Muscle of arm (tissue), 12 donors: ENCODE results near the gene CACNA1C. TPM values are rescaled to one million over a fixed set of nuclear protein-coding genes. Genes with fewer than 3 reads are reported as not detected.

Source experiments
- DNase-seq: peaks from one replicate; pipeline ENCODE4 v3.0.0-alpha.2; 2013
- polyA plus RNA-seq, 12 donors: library from polyadenylated mRNA; unstranded; fragments of 120-200 nt; gene quantifications; one replicate each; pipeline ENCODE4 v1.2.1, GENCODE V29; 2013; ENCODE audit not compliant: insufficient read length in 12 of 12

CACNA1C gene
- polyA plus RNA-seq, 12 donors = 2.3 to 6.7 (median 3.2) TPM; not detected in 1

DNA sequence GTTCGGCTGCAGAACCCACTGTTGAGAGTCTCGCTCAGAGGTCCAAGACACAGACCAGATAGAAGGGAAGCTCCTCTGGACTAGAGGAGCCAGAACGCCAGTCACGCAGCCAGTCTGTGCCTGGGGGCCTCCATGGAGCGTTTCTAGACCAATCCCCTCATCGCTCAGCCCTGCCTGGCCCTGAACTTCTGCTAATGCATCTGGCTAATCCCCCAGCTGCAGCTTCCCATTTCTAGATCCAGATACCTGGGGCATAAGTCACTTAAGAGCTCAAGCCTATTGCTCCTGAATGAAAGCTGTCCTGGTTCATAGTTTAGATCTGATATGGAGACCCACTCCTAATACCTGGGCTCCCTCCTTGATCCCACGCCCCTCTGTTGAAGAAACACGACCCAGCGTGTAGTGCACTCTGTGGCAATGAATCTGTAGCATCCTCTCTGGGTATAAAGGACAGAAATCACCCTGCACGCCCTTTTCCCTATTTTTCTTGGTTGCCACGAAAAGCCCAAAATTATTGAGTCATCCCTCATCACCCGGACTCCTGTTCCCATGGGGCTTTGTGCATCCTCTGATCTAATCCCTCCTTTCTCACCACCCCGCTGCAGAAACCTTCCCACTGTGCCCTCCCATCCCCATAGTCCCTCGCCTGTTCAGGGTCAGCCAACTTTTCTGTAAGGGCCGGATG lies 400.4 kb downstream of the CACNA1C start:
- no peak for DNase-seq

DNA sequence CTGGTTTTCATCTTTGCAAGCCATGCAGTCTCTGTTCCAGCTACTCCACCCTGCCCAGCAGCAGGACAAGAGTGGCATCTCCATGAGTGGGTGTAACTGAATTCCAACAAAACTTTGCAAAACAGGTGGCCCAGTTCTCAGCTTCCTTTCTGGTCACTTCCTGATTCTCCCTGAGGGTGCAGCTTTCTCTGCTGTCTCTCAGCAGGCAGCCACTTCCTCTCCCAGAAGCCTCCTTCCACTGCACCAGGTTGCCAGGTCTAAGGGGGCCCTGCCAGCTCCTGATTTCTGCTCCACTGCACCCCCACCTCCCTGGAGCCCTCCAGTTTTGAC lies 400.9 kb downstream of the CACNA1C start:
- no peak for DNase-seq

DNA sequence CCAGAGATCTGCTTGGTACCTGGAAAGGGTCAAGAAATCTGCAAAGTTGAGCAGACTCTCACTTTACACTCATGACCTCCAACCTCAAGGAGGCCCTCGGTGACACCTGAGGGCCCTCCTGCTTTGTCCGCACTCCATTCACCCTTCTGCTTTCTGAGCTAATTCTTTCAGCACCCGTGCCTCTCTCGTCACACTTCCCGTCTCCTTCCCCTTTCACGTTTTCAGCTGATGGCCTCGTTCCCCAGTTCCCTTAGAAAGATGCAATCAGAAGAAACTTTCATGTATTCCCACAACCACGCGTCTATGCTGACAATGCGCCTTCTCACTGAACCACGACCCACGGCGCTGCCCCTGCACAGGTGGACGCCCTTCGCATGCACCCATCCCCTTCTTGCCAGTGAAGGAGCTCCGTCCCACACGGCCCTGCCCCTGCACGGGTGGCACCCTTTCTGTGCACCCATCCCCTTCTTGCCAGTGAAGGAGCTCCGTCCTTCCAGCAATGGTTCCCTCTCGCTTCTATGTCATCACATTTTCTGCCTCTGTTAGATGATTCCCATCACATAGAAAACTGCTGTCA lies 401.9 kb downstream of the CACNA1C start:
- DNase-seq = no peak

DNA sequence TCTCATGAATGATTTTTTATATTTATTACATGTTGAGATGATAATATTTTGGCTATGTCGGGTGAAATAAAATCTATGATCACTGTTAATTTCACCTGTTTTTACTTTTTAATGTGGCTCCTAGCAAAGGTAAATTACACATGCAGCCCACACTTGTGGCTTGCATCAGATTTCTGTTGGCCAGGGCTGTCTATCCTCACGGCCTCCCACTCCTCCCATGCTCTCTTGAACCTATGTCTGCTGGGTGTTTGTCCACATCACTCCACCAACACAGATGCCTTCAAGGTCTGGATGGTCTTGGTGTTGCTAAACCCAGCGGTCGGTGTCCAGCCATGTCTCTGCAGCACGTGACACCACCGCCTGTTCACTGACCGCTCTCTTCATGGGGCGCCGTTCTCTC lies 402.6 kb downstream of the CACNA1C start:
- DNase-seq = no peak

DNA sequence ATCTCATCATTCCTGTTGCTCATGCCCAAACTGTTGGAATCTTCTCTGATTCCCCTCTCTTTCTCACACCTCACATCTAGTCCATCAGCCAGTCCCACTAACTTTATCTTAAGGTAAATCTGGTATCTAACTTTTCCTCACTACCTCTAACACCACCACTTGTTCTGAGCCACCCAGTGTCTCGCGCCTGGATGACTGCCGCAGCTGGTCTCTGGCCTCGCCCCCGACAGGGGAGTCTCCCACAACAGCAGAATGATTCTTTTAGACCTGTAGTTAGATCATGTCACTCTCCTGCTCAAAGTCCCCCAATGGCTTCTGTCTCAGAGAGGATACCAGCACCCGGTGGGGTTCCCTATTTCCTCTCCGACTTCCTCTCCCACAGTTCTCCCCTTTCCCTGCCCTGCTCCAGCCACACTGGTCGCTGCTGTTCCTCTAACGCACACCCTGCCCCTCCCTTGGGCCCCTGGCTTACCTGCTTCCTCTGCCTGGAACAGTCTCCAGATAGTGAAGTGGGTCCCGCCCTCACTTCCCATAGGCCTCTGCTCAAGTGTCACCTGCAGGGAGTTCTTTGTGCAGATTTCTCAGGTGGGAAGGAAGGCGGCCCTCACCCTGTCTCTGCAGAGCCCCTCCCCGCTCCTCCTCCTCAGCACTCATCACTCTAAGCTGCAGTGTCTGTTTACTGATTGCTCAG lies 403.5 kb downstream of the CACNA1C start:
- no peak for DNase-seq

DNA sequence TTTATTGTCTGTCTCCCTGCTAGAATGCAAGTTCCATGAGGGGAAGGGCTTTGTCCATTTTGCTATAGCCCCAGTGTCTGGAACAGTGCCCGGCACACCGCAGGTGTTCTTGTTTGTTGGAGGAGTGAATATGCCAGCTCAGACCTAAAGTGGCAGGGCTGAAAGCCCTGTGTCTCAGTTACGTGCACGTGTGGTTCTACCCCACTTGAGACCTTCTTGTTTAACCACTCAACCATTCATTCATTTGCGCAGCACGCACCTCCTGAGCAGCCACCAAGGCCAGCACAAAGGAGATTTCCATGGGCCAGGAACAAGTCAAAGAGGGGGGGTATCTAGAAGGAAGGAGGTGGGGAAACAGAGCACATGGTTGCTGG lies 404.0 kb downstream of the CACNA1C start:
- no peak for DNase-seq

DNA sequence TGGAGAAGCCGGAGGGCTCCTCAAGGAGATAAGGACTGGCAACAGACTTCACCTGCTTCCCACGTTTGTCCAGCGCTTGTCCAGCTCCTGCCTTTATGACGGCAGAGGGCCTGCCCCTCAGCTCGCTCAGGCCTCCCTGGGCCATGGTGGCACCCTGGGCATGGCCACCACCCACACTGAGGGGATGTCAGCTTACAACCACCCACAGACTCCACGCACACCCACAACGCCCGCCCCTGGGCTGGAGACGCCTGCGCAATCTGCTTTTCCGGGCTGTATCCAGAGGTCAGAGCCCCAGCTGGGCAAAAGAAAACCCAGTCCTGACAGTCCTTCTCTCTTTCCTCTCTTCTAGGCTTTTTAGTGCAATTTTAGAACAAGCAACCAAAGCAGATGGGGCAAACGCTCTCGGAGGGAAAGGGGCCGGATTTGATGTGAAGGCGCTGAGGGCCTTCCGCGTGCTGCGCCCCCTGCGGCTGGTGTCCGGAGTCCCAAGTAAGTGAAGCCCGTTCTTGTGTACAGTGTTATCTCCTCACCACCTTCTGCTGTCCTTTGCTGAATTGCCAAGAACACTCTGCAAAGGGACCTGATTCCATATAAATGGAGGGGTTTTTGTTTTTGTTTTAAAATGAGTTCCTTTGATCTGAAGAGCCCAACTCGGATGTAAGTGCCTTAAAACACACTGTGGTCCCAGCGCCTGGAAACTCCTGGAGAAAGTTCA lies 404.6 kb downstream of the CACNA1C start:
- no peak for DNase-seq

DNA sequence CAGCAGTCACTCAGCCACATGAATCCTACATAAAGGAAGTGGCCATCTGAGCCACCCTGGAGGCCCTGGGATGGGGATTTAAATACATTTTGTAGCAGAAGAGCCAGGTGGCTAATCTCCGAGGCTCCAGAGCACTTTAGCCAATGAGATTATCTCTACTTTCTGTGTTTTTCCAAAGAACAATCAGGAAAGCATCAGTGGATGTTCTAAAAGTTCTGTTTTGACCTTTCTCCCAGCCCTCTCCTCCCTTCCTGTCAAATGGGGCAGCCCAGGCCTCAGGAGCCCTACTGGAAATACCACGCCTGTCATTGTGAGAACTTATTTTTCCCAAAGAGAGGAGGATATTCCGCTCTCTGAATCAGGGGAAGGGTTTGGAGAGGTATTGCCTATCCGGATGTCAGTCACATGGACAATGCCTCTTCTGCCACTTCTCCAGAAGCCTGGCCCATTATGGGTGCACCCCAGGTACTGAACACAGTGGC lies 405.2 kb downstream of the CACNA1C start:
- DNase-seq = no peak

DNA sequence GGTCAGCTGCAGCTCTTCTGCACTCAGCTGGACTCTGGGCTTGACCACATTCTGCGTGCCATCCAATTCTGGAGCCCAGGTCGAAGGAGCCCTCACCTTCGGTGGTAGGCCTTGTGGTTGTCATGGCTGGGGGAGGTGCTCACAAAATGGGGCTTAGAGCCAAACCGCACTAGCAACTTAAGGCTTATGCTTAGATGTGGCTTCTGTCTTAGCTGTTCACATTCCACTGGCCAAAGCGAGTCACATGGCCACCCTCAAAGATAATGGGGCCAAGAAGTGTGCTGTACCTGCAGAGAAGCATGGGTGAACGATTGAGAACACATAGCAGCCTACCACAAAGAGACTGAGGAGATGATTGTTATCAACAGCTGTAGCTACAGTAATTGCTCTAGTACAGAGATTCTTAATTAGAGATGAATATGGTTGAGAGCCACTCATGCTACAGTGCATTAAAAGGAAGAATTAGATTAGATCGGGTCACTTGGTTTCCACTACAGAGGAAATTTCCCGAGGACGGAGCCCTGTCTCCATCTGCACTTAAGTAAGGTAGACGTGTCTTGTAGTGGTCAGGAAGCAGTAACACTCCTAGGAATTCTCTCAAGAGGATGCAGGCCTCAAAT lies 407.4 kb downstream of the CACNA1C start:
- DNase-seq = no peak

DNA sequence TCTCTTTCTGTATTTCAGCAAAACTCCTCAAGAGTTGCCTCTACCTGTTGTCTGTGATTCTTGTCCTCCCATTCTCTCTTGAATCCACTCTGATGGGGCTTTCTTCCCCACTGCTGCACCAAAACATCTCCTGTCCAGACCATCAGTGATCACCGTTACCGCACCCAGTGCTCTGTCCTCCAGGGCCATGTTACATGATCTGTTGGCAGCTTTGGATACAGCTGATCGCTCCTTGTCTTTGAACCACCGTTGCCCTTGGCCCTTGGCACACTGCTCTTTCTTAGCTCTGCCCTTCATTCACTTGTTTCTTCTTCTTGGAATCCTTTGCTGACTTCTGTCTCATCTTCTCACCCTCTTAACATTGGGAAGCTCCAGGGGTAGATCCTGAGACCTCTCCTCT lies 408.3 kb downstream of the CACNA1C start:
- DNase-seq = no peak

DNA sequence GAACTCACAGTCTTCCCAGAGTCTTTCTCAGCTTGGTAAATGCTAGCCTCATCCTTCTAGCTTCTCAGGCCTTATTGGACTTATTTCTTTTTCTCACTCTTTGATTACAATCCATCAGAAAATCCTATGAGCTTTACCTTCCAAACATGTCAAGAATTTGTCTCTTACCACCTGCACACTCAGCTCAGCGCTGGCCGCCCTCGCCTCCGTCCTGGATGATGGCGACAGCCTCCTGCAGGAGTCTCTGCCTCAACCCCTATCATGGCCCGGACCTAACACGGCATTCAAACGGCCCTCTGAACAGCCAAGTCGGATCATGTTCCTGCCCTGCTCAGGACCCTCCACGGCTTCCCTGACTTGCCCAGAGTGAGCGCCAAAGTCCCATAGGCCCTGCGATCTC lies 408.9 kb downstream of the CACNA1C start:
- no peak for DNase-seq

DNA sequence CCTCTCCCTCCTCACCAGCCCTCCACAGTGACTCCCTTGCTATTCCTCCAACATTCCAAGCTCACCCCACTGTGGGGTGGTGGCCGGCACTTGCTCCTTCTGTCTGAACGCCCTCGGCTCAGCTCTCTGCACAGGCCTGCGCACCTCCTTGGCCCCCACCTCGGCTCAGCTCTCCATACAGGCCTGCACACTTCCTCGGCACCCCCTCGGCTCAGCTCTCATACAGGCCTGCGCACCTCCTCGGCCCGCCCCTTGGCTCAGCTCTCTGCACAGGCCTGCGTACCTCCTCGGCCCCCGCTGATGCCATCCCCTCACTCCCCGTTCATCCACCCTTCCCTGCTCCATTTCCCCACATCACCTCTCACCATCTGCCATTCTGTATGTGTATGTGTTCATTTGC lies 409.3 kb downstream of the CACNA1C start:
- no peak for DNase-seq

DNA sequence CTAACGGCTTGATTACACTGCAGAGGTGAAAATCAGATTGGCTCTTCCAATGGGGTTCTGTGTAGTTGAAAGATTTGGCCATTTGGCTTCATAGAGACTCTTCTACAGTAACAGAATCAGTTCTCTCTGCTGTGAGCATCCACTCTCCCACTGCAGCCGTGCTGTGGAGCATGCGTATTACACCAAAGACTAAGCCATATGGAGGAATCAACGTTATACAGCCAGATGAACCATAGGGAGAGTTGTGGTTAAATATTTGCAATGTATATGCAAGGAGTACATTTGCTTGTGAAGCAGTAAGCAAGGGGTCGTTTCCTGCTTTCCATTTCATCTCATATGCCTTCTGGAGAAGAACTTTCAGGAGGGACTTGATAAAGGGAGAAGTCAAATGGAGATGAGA lies 410.9 kb downstream of the CACNA1C start:
- no peak for DNase-seq

DNA sequence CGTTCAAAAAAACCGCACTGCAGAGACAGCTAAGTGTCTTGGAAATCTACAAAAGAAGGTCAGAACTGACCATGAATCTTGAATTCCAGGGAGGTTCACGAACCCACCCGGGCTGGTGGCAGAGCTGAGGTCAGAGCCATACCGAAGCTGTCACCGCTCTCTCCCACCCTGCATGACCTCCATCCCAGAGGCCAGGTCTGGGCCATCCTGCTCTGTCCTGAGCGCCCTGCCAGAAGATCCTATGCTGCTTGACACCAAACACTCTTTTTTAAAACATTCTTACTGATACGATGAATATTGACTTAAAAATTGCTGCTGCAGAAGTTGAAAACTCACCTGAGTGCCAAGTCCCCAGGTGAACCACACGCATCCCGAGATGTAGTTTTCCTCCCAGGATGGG lies 412.9 kb downstream of the CACNA1C start:
- no peak for DNase-seq

DNA sequence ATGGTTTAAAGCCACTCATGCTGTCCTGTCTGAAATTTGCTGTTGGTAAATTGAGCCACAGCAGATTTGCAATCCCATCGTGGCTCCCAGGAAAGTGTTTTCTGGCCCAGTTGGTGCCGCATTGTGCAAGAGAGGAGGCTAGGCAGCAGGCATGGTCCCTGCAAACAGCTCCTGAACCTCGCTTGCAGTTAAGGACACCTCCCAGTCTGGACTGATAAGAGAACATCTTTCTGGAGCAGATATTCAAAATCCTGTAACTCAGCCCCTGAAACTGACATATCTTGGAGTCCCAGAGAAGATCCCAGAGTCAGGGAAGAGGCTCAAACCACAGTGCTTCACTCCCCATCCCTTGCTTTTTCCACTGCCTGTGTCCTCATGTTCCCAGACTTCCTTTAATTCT lies 413.4 kb downstream of the CACNA1C start:
- DNase-seq = no peak

DNA sequence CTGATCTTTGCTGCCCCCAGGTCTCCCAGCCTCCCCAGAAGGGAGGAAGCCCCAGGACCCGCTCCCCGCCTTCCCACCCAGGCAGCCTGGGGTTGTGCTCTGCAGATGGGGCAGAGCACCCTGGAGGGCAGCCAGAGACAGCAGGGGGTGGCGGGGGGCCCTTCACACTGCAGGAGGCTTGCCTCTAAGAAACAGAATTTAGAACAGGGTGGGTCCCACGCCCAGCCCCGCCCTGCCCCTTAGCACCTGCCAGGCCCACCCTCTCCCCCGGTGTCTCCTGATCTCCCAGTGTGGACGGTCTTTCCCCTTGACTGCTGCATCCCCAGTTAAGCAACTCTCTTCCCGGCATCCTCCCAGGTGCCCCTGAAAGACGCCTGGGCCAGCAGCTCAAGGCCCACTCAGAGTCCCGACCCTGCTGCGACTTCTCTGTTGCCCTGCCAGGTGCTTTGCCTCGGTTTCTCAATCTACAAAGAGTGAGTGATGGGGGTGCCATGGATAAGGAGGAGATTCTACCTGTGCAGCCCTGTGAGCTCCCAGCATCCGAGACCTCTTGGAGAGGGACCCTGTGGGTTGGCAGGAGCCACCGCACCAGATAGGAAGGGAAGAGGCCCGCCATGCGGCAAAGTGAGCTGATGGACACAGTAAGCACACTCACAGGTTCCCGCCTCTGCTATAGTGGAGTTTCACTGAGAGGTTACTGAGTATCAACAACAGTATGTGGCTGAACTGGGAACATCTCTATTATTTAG lies 414.8 kb downstream of the CACNA1C start:
- no peak for DNase-seq

DNA sequence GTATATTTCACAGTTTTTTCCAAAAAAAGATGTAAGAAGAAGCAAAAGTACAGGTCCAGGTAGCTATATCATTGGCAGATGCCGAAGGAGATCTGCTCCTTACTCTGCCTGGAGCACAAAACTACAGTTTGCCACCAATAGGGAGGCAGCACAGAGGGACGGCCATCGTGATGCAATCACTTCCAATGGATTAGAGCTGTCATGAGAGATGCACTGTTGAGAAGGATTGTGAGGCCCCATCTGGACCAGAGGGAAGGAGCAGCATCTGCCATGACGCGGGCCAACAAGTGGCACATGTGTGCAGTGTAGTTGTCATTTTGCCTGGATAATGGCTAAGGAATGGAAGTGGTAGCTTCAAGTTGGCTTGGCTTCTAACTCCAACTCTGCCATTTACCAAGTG lies 423.2 kb downstream of the CACNA1C start:
- no peak for DNase-seq

DNA sequence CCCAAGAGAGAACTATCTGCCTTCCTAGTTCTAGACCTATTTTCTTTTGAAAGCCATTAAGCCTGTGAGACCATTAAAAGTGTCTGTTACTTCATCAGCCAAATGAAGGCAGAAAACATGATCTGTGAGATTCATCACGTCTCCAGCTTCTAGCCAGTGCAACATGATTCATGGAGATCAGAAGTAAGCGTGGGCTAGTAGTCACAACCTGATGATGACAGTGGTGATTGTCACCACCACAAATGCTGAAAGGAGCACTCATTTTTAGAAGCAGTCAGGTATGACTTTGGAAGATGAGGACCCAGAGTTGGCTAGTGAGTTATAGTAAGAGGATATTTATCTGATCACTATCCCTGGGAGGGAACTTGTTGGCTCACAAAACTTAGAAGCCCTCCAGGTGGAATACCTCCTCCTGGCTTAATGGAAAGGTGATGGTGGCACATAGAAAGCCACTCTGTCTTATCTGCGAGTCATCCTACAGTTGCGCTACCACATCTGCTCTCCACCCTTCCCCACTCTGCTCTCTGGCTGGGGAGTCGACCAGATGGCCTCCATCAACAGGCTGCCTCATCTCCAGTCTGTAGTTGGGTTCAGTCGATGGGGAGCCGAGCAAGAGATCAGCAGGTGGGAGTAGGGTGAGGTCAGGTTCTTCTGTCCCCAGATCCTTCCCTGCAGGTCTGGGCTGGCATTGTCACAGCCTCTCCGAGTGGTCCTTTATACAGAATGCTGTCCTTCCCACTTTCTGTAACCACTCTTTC lies 424.4 kb downstream of the CACNA1C start:
- DNase-seq = no peak

DNA sequence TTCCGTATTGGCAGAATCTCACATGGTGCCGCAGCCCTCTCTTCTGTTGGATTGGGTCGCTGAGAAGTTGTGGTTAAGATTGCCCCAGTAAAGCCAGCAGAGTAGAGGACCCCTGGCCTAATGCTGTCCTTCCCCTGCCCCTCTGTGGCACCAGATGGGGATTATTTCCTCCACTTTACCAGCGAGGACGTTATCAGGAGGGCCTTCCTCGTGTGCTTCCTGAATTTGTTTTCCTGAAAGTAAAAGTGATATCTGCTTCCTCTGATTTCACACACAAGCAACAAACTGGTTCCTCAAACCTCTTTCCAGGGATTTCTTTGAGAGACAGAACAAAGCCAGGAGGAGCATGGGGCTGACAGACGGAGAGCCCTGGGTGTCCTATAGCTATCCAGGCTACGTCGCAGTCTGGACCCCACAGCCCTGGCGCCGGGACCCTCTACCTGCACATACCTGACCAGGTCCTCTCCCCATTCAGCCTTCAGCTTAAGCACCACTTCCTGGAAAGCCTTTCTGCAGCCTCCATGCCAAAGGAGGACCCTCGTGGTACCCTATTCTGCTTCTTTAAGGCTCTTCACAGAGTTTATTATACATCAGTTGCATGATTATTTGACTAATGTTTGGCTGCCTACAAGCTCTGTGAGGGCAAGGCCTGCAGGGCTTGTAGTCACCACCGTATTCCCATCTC lies 427.2 kb downstream of the CACNA1C start:
- DNase-seq = no peak

DNA sequence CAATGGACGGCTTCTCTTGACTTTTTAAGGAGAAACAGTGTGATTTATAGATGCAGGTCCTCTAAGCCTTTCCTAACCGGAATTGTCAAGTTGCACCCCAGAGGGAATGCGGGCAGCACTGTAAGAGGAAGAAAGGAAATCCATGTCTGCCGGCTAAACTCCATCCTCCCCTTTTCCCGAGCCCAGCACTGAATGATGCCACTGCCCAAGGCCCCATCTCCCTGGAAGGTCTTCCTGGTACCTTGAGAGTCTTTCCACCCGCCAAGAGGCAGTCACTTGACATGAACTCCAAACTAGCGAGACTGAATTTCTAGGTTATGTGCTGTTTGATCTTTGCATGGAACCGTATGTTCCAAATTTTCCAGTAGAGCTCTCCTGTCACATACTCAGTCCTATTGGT lies 428.6 kb downstream of the CACNA1C start:
- DNase-seq = no peak
